ENCODE results near the gene SLC7A10.
"Not testable (repeated sequence)": the region's sequence is repeated elsewhere in the genome, so short reads cannot be mapped to it uniquely, and the experiment has no call there.

Gene SLC7A10

GRCh38 chr19:33227870-33228599 lies 2.4 kb upstream of the SLC7A10 start:
- H3K4me3 ChIP-seq (ENCODE audit: low read depth, low read length): no peak overlapping the region
- no peak for DNase-seq (ENCODE audit: low read depth)
- TF ChIP-seq CTCF (IDR thresholded peaks at IDR 0.05; ENCODE audit: low read depth, low read length, missing control alignments): no peak
- in situ Hi-C loops (cut with HindIII; ENCODE audit: low sequenced_read_pairs): no loop called here

- no peak for DNase-seq (ENCODE audit: low read depth)
- TF ChIP-seq CTCF (IDR thresholded peaks at IDR 0.05; ENCODE audit: low read depth, low read length, missing control alignments): no peak
- in situ Hi-C loops (cut with HindIII; ENCODE audit: low sequenced_read_pairs): no loop called here
- H3K4me3 ChIP-seq (ENCODE audit: low read depth, low read length): no peak overlapping the region
Measured at GRCh38 chr19:33227242-33227650, 1.6 kb upstream of the SLC7A10 start.

GRCh38 chr19:33226550-33227241 lies 1.0 kb upstream of the SLC7A10 start:
- TF ChIP-seq CTCF (IDR thresholded peaks at IDR 0.05; ENCODE audit: low read depth, low read length, missing control alignments): no peak
- in situ Hi-C loops (cut with HindIII; ENCODE audit: low sequenced_read_pairs): no loop called here

GRCh38 chr19:33224694-33225457 lies 774 bp downstream of the SLC7A10 start:
- in situ Hi-C loops (cut with HindIII; ENCODE audit: low sequenced_read_pairs): no loop called here
- no peak for TF ChIP-seq CTCF (IDR thresholded peaks at IDR 0.05; ENCODE audit: low read depth, low read length, missing control alignments)
- H3K4me3 ChIP-seq (ENCODE audit: low read depth, low read length): no peak overlapping the region
- DNase-seq (ENCODE audit: low read depth): no peak

More at GRCh38 chr19:33226550-33227241, 1.0 kb upstream of the SLC7A10 start:
- DNase-seq (ENCODE audit: low read depth): no peak
- H3K4me3 ChIP-seq (ENCODE audit: low read depth, low read length): no peak overlapping the region

GRCh38 chr19:33222255-33222654 lies 3.4 kb downstream of the SLC7A10 start:
- DNase-seq (ENCODE audit: low read depth); H3K4me3 ChIP-seq (ENCODE audit: low read depth, low read length); in situ Hi-C loops (cut with HindIII; ENCODE audit: low sequenced_read_pairs): not testable (repeated sequence)

GRCh38 chr19:33221638-33222037 lies 4.0 kb downstream of the SLC7A10 start:
- in situ Hi-C loops (cut with HindIII; ENCODE audit: low sequenced_read_pairs): no loop called here
- no peak for TF ChIP-seq CTCF (IDR thresholded peaks at IDR 0.05; ENCODE audit: low read depth, low read length, missing control alignments)
- DNase-seq (ENCODE audit: low read depth): no peak

More at GRCh38 chr19:33221638-33222037, 4.0 kb downstream of the SLC7A10 start:
- H3K4me3 ChIP-seq (ENCODE audit: low read depth, low read length): no peak overlapping the region
